ENCODE data around the gene SLC26A1.

SLC26A1 gene

DNA sequence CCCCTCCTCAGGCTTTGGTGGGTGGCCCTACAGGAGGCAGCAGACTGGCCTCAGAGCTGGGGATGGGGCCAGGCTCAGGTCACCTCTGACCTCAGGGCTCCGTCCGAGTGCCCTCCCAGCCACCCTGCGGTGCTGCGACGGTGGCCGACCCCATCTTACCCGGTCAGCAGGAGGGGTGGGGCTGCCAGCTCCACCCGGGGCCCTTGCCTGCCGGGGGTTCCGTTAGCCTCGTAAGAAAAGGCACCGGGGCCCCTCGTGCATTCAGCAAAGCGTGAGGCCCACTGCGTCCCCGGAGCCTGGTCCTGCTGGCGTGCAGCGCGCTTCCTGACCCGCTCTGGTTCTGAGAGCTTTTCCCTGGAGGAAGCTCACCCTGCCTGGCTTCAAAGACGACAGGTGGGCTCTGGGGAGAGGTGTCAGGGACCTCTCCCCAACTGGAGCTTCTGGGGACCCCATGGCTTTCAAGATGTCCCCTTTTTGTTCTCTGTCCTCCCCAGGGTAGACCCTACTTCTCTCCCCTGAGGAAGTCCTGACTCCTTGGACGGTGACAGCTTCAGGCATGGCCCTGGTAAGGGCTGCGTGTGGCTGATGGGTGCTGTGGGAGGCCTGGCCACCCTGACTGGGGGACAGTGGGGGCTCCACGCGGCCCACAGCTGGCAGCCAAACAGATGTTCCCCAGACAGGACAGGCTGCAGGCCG lies 34.2 kb upstream of the SLC26A1 start:
- Histone ChIP-seq H3K36me3 (ENCODE audit: insufficient read depth, low read length) (peaks cover 18% of the 10 kb centered on the region), H3K4me1 (ENCODE audit: insufficient read depth, low read length) (no peaks in the 10 kb centered on the region; the same call in 1 of the 2 replicates), H3K27me3 (ENCODE audit: insufficient read depth, low read length) (no peaks in the 10 kb centered on the region), H3K27ac (ENCODE audit: low read depth, low read length) (no peak overlapping the region), H3K9ac (ENCODE audit: low read depth, low read length) (no peak overlapping the region), H3K4me3 (ENCODE audit: low read length) (no peak overlapping the region), H3K9me3 (ENCODE audit: insufficient read depth, low read depth, low read length) (no peaks in the 10 kb centered on the region)
- 82% methylated on average over 26 of the region's 26 CpGs for WGBS

GRCh38 chr4:1026115-1026514 lies 32.9 kb upstream of the SLC26A1 start:
- Histone ChIP-seq H3K36me3 (ENCODE audit: insufficient read depth, low read length) (peaks cover 18% of the 10 kb centered on the region), H3K4me3 (ENCODE audit: low read length) (no peak overlapping the region), H3K9me3 (ENCODE audit: insufficient read depth, low read depth, low read length) (no peaks in the 10 kb centered on the region), H3K27me3 (ENCODE audit: insufficient read depth, low read length) (no peaks in the 10 kb centered on the region), H3K4me1 (ENCODE audit: insufficient read depth, low read length) (no peaks in the 10 kb centered on the region; the same call in 1 of the 2 replicates), H3K9ac (ENCODE audit: low read depth, low read length) (no peak overlapping the region), H3K27ac (ENCODE audit: low read depth, low read length) (no peak overlapping the region)
- WGBS: 66% methylated on average over 17 of the region's 17 CpGs

GRCh38 chr4:1024882-1025545 lies 31.8 kb upstream of the SLC26A1 start:
- no peaks in the 10 kb centered on the region for H3K4me1 ChIP-seq (ENCODE audit: insufficient read depth, low read length)
- peaks cover 18% of the 10 kb centered on the region for H3K36me3 ChIP-seq (ENCODE audit: insufficient read depth, low read length)
- H3K9ac ChIP-seq (ENCODE audit: low read depth, low read length): no peak overlapping the region
- WGBS: 95% methylated on average over 32 of the region's 32 CpGs
- no peak overlapping the region for H3K4me3 ChIP-seq (ENCODE audit: low read length)
- no peaks in the 10 kb centered on the region for H3K27me3 ChIP-seq (ENCODE audit: insufficient read depth, low read length)
- H3K27ac ChIP-seq (ENCODE audit: low read depth, low read length): no peak overlapping the region
- H3K9me3 ChIP-seq (ENCODE audit: insufficient read depth, low read depth, low read length): no peaks in the 10 kb centered on the region

- H3K4me1 ChIP-seq (ENCODE audit: insufficient read depth, low read length): no peaks in the 10 kb centered on the region
- H3K4me3 ChIP-seq (ENCODE audit: low read length): no peak overlapping the region
- H3K9ac ChIP-seq (ENCODE audit: low read depth, low read length): no peak overlapping the region
- WGBS: 96% methylated on average over 75 of the region's 83 CpGs
- H3K27ac ChIP-seq (ENCODE audit: low read depth, low read length): no peak overlapping the region
- peaks cover 18% of the 10 kb centered on the region for H3K36me3 ChIP-seq (ENCODE audit: insufficient read depth, low read length)
- H3K27me3 ChIP-seq (ENCODE audit: insufficient read depth, low read length): no peaks in the 10 kb centered on the region
- H3K9me3 ChIP-seq (ENCODE audit: insufficient read depth, low read depth, low read length): no peaks in the 10 kb centered on the region
Measured at GRCh38 chr4:1023895-1024740, 30.9 kb upstream of the SLC26A1 start.

DNA sequence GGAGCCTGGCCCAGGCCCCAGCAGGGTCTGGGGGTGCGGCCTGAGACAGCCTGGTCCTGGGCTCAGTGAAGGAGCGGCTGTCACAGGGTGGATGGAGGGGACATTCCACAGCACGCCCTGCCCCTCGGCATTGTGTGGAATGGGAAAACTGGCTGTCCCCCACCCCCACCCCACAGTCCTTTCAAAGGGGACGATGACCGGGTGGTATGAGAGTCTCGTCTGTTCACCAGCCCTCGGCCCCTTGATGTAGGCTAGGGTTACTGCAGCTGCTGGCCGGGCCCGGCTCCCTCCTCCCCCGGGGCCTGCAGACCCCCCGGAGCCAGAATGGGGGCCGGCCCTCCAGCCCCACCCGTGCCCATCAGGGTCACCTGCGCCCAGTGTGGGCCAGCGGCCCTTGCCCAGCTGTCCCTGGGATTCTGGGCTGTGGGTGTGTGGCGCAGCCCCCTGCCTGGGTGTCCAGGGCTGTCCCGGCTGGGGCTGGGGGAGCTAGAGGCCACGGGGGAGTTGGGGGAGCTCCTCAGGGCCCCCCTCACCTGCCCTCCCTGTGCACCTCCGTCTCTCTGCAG lies 30.0 kb upstream of the SLC26A1 start:
- Histone ChIP-seq H3K27me3 (ENCODE audit: insufficient read depth, low read length) (no peaks in the 10 kb centered on the region), H3K36me3 (ENCODE audit: insufficient read depth, low read length) (peaks cover 18% of the 10 kb centered on the region), H3K27ac (ENCODE audit: low read depth, low read length) (no peak overlapping the region), H3K4me3 (ENCODE audit: low read length) (no peak overlapping the region), H3K4me1 (ENCODE audit: insufficient read depth, low read length) (no peaks in the 10 kb centered on the region), H3K9ac (ENCODE audit: low read depth, low read length) (no peak overlapping the region), H3K9me3 (ENCODE audit: insufficient read depth, low read depth, low read length) (no peaks in the 10 kb centered on the region)
- 92% methylated on average over 19 of the region's 20 CpGs for WGBS

DNA sequence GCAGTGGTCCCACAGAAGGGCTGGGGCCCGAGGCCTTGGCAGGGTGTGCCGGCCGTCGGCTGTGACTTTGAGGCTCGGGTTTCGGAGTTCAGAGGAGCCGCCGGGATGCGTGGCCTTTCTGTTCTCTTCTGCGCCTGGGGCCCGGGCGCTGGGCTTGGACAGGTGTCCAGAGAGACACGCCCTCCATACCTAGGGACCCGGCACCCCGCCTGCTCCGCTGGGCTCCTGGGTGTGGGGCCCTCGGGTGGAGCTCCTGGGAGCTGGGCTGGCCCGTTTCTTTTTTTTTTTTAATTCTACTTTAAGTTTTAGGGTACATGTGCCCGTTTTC lies 29.5 kb upstream of the SLC26A1 start:
- Histone ChIP-seq H3K27ac (ENCODE audit: low read depth, low read length) (no peak overlapping the region), H3K9ac (ENCODE audit: low read depth, low read length) (no peak overlapping the region), H3K9me3 (ENCODE audit: insufficient read depth, low read depth, low read length) (no peaks in the 10 kb centered on the region), H3K4me1 (ENCODE audit: insufficient read depth, low read length) (no peaks in the 10 kb centered on the region), H3K36me3 (ENCODE audit: insufficient read depth, low read length) (peaks cover 18% of the 10 kb centered on the region), H3K4me3 (ENCODE audit: low read length) (no peak overlapping the region), H3K27me3 (ENCODE audit: insufficient read depth, low read length) (no peaks in the 10 kb centered on the region)
- WGBS: 89% methylated on average over 17 of the region's 19 CpGs

DNA sequence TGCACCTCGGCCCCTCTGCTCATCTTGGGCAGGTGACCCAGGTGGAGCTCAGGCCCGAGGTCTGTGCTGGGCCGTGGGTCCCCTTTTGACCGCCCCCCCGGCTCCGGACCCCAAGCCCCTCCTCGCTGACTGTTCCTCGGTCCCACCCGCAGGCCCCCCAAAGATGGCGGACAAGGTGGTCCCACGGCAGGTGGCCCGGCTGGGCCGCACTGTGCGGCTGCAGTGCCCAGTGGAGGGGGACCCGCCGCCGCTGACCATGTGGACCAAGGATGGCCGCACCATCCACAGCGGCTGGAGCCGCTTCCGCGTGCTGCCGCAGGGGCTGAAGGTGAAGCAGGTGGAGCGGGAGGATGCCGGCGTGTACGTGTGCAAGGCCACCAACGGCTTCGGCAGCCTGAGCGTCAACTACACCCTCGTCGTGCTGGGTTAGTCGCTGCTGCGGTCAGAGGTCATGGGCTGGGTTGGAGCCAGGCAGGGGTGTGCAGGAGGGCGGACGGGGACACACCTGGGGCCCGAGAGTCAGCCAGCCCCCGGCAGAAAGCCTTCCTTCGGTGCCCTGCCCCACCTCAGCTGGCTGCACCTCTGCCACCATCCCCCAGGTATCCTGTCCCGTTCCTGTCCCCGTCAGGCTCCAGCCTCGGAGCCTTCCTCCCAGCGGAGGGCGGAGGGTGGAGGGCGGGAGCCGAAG lies 29.0 kb upstream of the SLC26A1 start:
- no peak overlapping the region for H3K9ac ChIP-seq (ENCODE audit: low read depth, low read length)
- H3K9me3 ChIP-seq (ENCODE audit: insufficient read depth, low read depth, low read length): no peaks in the 10 kb centered on the region
- H3K27me3 ChIP-seq (ENCODE audit: insufficient read depth, low read length): no peaks in the 10 kb centered on the region
- no peak overlapping the region for H3K4me3 ChIP-seq (ENCODE audit: low read length)
- H3K36me3 ChIP-seq (ENCODE audit: insufficient read depth, low read length): peaks cover 18% of the 10 kb centered on the region
- H3K4me1 ChIP-seq (ENCODE audit: insufficient read depth, low read length): no peaks in the 10 kb centered on the region
- 93% methylated on average over 46 of the region's 46 CpGs for WGBS
- no peak overlapping the region for H3K27ac ChIP-seq (ENCODE audit: low read depth, low read length)

DNA sequence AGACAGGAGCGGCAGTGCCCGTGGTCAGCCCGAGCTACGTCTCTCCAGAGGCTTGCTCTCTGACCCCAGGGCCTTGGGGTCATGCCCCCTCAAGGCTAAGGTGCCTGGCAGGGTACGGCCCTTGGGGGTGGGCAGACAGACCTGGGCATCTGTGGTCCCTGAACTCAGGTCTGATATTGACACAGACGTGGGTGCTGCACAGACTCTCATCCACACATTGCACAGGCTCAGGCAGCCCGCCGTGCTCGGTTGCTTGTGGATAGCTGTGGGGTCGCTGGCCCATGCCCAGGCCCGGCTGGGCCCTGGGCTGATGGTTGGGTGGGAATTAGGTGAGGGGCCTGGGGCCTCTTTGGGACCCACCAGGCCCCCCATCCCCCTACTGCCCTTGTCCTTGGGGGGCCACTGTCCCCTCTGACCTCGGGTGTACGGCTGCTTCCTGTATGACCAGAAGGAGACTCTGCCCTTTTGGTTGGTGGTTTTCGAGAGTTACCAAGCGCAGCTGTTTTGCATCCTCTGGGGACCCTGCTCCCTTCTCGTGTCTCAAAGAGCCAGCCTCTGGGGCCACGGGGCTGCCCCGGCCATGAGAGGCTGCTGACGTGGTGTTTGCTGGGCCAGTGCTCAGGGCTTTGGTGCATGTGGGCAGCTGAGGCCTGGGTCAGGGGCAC lies 28.3 kb upstream of the SLC26A1 start:
- Histone ChIP-seq H3K27ac (ENCODE audit: low read depth, low read length) (no peak overlapping the region), H3K9me3 (ENCODE audit: insufficient read depth, low read depth, low read length) (no peaks in the 10 kb centered on the region), H3K27me3 (ENCODE audit: insufficient read depth, low read length) (no peaks in the 10 kb centered on the region), H3K9ac (ENCODE audit: low read depth, low read length) (no peak overlapping the region), H3K4me1 (ENCODE audit: insufficient read depth, low read length) (no peaks in the 10 kb centered on the region), H3K36me3 (ENCODE audit: insufficient read depth, low read length) (peaks cover 18% of the 10 kb centered on the region), H3K4me3 (ENCODE audit: low read length) (no peak overlapping the region)
- WGBS: 93% methylated on average over 19 of the region's 19 CpGs

GRCh38 chr4:1019729-1020470 lies 26.7 kb upstream of the SLC26A1 start:
- peaks cover 5% of the 10 kb centered on the region for H3K36me3 ChIP-seq (ENCODE audit: insufficient read depth, low read length)
- no peak overlapping the region for H3K9ac ChIP-seq (ENCODE audit: low read depth, low read length)
- no peak overlapping the region for H3K4me3 ChIP-seq (ENCODE audit: low read length)
- no peak overlapping the region for H3K27ac ChIP-seq (ENCODE audit: low read depth, low read length)
- H3K27me3 ChIP-seq (ENCODE audit: insufficient read depth, low read length): no peaks in the 10 kb centered on the region
- no peaks in the 10 kb centered on the region for H3K9me3 ChIP-seq (ENCODE audit: insufficient read depth, low read depth, low read length)
- H3K4me1 ChIP-seq (ENCODE audit: insufficient read depth, low read length): no peaks in the 10 kb centered on the region
- WGBS: 73% methylated on average over 23 of the region's 23 CpGs

DNA sequence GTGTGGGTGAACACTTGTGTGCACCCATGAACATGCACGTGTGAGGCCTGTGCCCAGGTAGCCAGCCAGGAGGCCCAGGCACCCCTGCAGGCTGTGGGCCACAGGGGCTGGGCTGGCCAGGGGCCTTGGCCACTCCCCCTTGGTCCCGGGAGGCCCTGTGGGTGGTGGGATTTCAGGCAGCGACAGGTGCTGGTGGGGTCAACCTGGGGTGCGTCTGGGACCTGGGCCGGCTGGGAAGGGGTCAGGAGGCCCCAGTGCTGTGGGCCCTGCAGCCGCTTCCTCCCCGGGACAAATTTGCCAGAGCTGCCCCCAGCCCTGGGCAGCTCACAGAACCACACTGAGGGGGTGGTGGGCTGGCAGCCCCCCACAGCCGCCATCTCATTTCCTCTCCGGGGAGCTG lies 26.1 kb upstream of the SLC26A1 start:
- Histone ChIP-seq H3K27ac (ENCODE audit: low read depth, low read length) (no peak overlapping the region), H3K9ac (ENCODE audit: low read depth, low read length) (no peak overlapping the region), H3K27me3 (ENCODE audit: insufficient read depth, low read length) (no peaks in the 10 kb centered on the region), H3K9me3 (ENCODE audit: insufficient read depth, low read depth, low read length) (no peaks in the 10 kb centered on the region), H3K4me3 (ENCODE audit: low read length) (no peak overlapping the region), H3K36me3 (ENCODE audit: insufficient read depth, low read length) (peaks cover 2% of the 10 kb centered on the region; the same call in 1 of the 2 replicates), H3K4me1 (ENCODE audit: insufficient read depth, low read length) (no peaks in the 10 kb centered on the region)
- 64% methylated on average over 9 of the region's 9 CpGs for WGBS
